Thymus (tissue), 11 donors: Measurements from ENCODE around the gene DUT. TPM values are rescaled to one million over a fixed set of nuclear protein-coding genes. Genes with fewer than 3 reads are reported as not detected.
A peak's percentile ranks its signal among the peaks of the same experiment; 100 is the strongest.

Experiments used
- DNase-seq, 9 donors: peaks; one replicate each; pipeline ENCODE4 v3.0.0-alpha.2; 2013; ENCODE audit warnings: low spot score in 9 of 9, low read depth in 6 of 9, missing footprints in 1 of 9
- H3K27ac ChIP-seq, 2 donors: one replicate each; pipeline ENCODE4 v1.5.1; 2013; ENCODE audit warnings: control low read depth in 1 of 2, low read depth in 1 of 2, low read length in 1 of 2, mild to moderate bottlenecking in 1 of 2, moderate library complexity in 1 of 2
- H3K27me3 ChIP-seq, 2 donors: one replicate each; pipeline ENCODE4 v1.5.1; 2013; ENCODE audit warnings: low read length in 1 of 2; ENCODE audit not compliant: control insufficient read depth in 2 of 2, insufficient read depth in 1 of 2
- H3K36me3 ChIP-seq, 2 donors: one replicate each; pipeline ENCODE4 v1.5.1; 2013; ENCODE audit warnings: low read length in 1 of 2, mild to moderate bottlenecking in 1 of 2, moderate library complexity in 1 of 2; ENCODE audit not compliant: control insufficient read depth in 2 of 2, insufficient read depth in 2 of 2
- H3K4me1 ChIP-seq, 2 donors: one replicate each; pipeline ENCODE4 v1.5.1; 2013; ENCODE audit warnings: low read length in 2 of 2; ENCODE audit not compliant: control insufficient read depth in 2 of 2, insufficient read depth in 2 of 2
- H3K4me3 ChIP-seq, 2 donors: one replicate each; pipeline ENCODE4 v1.5.1; 2013; ENCODE audit warnings: low read length in 2 of 2, control low read depth in 1 of 2, mild to moderate bottlenecking in 1 of 2
- H3K9me3 ChIP-seq, 2 donors: one replicate each; pipeline ENCODE4 v1.5.1; 2013; ENCODE audit warnings: low read length in 1 of 2, mild to moderate bottlenecking in 1 of 2; ENCODE audit not compliant: control insufficient read depth in 2 of 2, insufficient read depth in 1 of 2
- WGBS: extraction: QIAGEN DNeasy Blood & Tissue Kit; methylation state at CpG from one replicate; pipeline ENCODE4 v1.1.7; 2013; 5-methylcytosine and 5-hydroxymethylcytosine counted together
- polyA plus RNA-seq: library from polyadenylated mRNA; stranded (reverse); fragments of 200-250 nt; gene quantifications from one replicate; pipeline ENCODE4 v1.2.3, GENCODE V29; 2013
- total RNA-seq: library from RNA; stranded (reverse); fragments of 120-200 nt; gene quantifications from one replicate; pipeline ENCODE4 v1.2.4, GENCODE V29; 2013
- donor health status: healthy.

DUT gene
- total and polyA plus RNA-seq, 2 donors = 178 to 189 TPM

GRCh38 chr15:48355377-48355776 lies 24.1 kb downstream of the DUT start:
- no peak overlapping the region for H3K4me3 ChIP-seq
- H3K27ac ChIP-seq = no peak overlapping the region
- WGBS = 89% methylated on average over 6 of the region's 6 CpGs
- H3K4me1 ChIP-seq = no peaks in the 10 kb centered on the region
- no peaks in the 10 kb centered on the region for H3K9me3 ChIP-seq
- H3K27me3 ChIP-seq = no peaks in the 10 kb centered on the region
- no peak for DNase-seq
- no peaks in the 10 kb centered on the region for H3K36me3 ChIP-seq

- peak in 1 of 9 donors; percentile 15 for DNase-seq
- no peaks in the 10 kb centered on the region for H3K9me3 ChIP-seq
- H3K36me3 ChIP-seq = no peaks in the 10 kb centered on the region
- H3K4me3 ChIP-seq = no peak overlapping the region
- H3K27ac ChIP-seq = no peak overlapping the region
- no peaks in the 10 kb centered on the region for H3K27me3 ChIP-seq
- WGBS = 40% methylated on average over 3 of the region's 3 CpGs
- no peaks in the 10 kb centered on the region for H3K4me1 ChIP-seq
Measured at GRCh38 chr15:48358229-48359152, 27.3 kb downstream of the DUT start.

- no peaks in the 10 kb centered on the region for H3K9me3 ChIP-seq
- no peak overlapping the region for H3K27ac ChIP-seq
- H3K4me3 ChIP-seq = no peak overlapping the region
- no peak for DNase-seq
- no peaks in the 10 kb centered on the region for H3K27me3 ChIP-seq
- WGBS = 97% methylated on average over 2 of the region's 2 CpGs
- no peaks in the 10 kb centered on the region for H3K36me3 ChIP-seq
- no peaks in the 10 kb centered on the region for H3K4me1 ChIP-seq
Measured at GRCh38 chr15:48360841-48361240, 29.6 kb downstream of the DUT start.

GRCh38 chr15:48361685-48362084 lies 30.5 kb downstream of the DUT start:
- DNase-seq = no peak
- WGBS = 96% methylated on average over 2 of the region's 2 CpGs
- H3K36me3 ChIP-seq = no peaks in the 10 kb centered on the region
- no peak overlapping the region for H3K4me3 ChIP-seq
- no peak overlapping the region for H3K27ac ChIP-seq
- no peaks in the 10 kb centered on the region for H3K27me3 ChIP-seq
- no peaks in the 10 kb centered on the region for H3K9me3 ChIP-seq
- H3K4me1 ChIP-seq = no peaks in the 10 kb centered on the region

- Histone ChIP-seq H3K4me3 (no peak overlapping the region), H3K9me3 (no peaks in the 10 kb centered on the region), H3K4me1 (no peaks in the 10 kb centered on the region), H3K27me3 (no peaks in the 10 kb centered on the region), H3K27ac (no peak overlapping the region), H3K36me3 (no peaks in the 10 kb centered on the region)
- 83% methylated on average over 5 of the region's 5 CpGs for WGBS
- no peak for DNase-seq
Measured at GRCh38 chr15:48363474-48363873, 32.2 kb downstream of the DUT start.

GRCh38 chr15:48365575-48365974 lies 34.3 kb downstream of the DUT start:
- H3K27me3 ChIP-seq = no peaks in the 10 kb centered on the region
- no peaks in the 10 kb centered on the region for H3K4me1 ChIP-seq
- 95% methylated on average over 1 of the region's 1 CpG for WGBS
- H3K36me3 ChIP-seq = no peaks in the 10 kb centered on the region
- no peak for DNase-seq
- no peak overlapping the region for H3K4me3 ChIP-seq
- H3K27ac ChIP-seq = no peak overlapping the region
- no peaks in the 10 kb centered on the region for H3K9me3 ChIP-seq

- 93% methylated on average over 4 of the region's 4 CpGs for WGBS
- DNase-seq = no peak
- Histone ChIP-seq H3K27me3 (no peaks in the 10 kb centered on the region), H3K4me1 (no peaks in the 10 kb centered on the region), H3K4me3 (no peak overlapping the region), H3K36me3 (no peaks in the 10 kb centered on the region), H3K9me3 (no peaks in the 10 kb centered on the region), H3K27ac (no peak overlapping the region)
Measured at GRCh38 chr15:48366584-48367312, 35.5 kb downstream of the DUT start.

- DNase-seq = no peak
- H3K9me3 ChIP-seq = no peaks in the 10 kb centered on the region
- 92% methylated on average over 3 of the region's 3 CpGs for WGBS
- no peaks in the 10 kb centered on the region for H3K4me1 ChIP-seq
- H3K4me3 ChIP-seq = no peak overlapping the region
- H3K27me3 ChIP-seq = no peaks in the 10 kb centered on the region
- H3K36me3 ChIP-seq = no peaks in the 10 kb centered on the region
- no peak overlapping the region for H3K27ac ChIP-seq
Measured at GRCh38 chr15:48367483-48367882, 36.3 kb downstream of the DUT start.

GRCh38 chr15:48370460-48370859 lies 39.2 kb downstream of the DUT start:
- WGBS = 95% methylated on average over 3 of the region's 3 CpGs
- no peak overlapping the region for H3K4me3 ChIP-seq
- no peak for DNase-seq

More at GRCh38 chr15:48370460-48370859, 39.2 kb downstream of the DUT start:
- Histone ChIP-seq H3K27ac (no peak overlapping the region), H3K27me3 (no peaks in the 10 kb centered on the region), H3K9me3 (no peaks in the 10 kb centered on the region), H3K36me3 (no peaks in the 10 kb centered on the region), H3K4me1 (no peaks in the 10 kb centered on the region)
